Endodermal cell (in vitro differentiated cells): Measurements from ENCODE around the gene TBC1D24. TPM values are rescaled to one million over a fixed set of nuclear protein-coding genes. Genes with fewer than 3 reads are reported as not detected.
"Not testable (repeated sequence)": the region's sequence is repeated elsewhere in the genome, so short reads cannot be mapped to it uniquely, and the experiment has no call there.

Source experiments
- DNase-seq: peaks from one replicate; pipeline ENCODE4 v3.0.0-alpha.2; 2017
- H3K27ac ChIP-seq: 2 replicates; pipeline ENCODE4 v1.5.1; 2013; ENCODE audit warnings: mild to moderate bottlenecking, low read depth, low read length, moderate library complexity
- H3K27me3 ChIP-seq: 2 replicates; pipeline ENCODE4 v1.6.1; 2013; ENCODE audit warnings: mild to moderate bottlenecking, low read length, moderate library complexity; ENCODE audit not compliant: insufficient read depth, control insufficient read depth, poor library complexity, severe bottlenecking
- H3K36me3 ChIP-seq: 2 replicates; pipeline ENCODE4 v1.7.0; 2013; ENCODE audit warnings: mild to moderate bottlenecking, low read length, moderate library complexity; ENCODE audit not compliant: control insufficient read depth, insufficient read depth
- H3K4me1 ChIP-seq: one replicate; pipeline ENCODE4 v1.7.0; 2013; ENCODE audit warnings: low read length; ENCODE audit not compliant: control insufficient read depth, insufficient read depth
- H3K4me3 ChIP-seq: 2 replicates; pipeline ENCODE4 v1.5.1; 2013; ENCODE audit warnings: mild to moderate bottlenecking, low read length, moderate library complexity
- H3K9ac ChIP-seq: 2 replicates; pipeline ENCODE4 v1.6.1; 2013; ENCODE audit warnings: mild to moderate bottlenecking, low read length, moderate library complexity; ENCODE audit not compliant: poor library complexity, severe bottlenecking; ENCODE audit errors: extremely low read depth
- H3K9me3 ChIP-seq: 2 replicates; pipeline ENCODE4 v1.6.1; 2013; ENCODE audit warnings: mild to moderate bottlenecking, low read length, moderate library complexity; ENCODE audit not compliant: control insufficient read depth
- H3K27ac Mint-ChIP-seq: 2 replicates; pipeline ENCODE4 v1.8.0; 2020; ENCODE audit warnings: mixed read lengths
- H3K27me3 Mint-ChIP-seq: 2 replicates; pipeline ENCODE4 v1.8.0; 2021; ENCODE audit warnings: mild to moderate bottlenecking, mixed read lengths; ENCODE audit not compliant: insufficient read depth
- H3K36me3 Mint-ChIP-seq: 2 replicates; pipeline ENCODE4 v1.8.0; 2020; ENCODE audit warnings: low read depth, mixed read lengths
- H3K4me1 Mint-ChIP-seq: 2 replicates; pipeline ENCODE4 v1.8.0; 2020; ENCODE audit warnings: mixed read lengths
- H3K4me3 Mint-ChIP-seq: 2 replicates; pipeline ENCODE4 v1.8.0; 2020; ENCODE audit warnings: mild to moderate bottlenecking, moderate library complexity, mixed read lengths
- H3K9me3 Mint-ChIP-seq: 2 replicates; pipeline ENCODE4 v1.8.0; 2020; ENCODE audit warnings: mild to moderate bottlenecking, mixed read lengths
- whole genome bisulfite sequencing, 2 experiments: methylation state at CpG; one replicate each; pipeline versions ENCODE4 v1.1.5 to v1.1.7; 2013; ENCODE audit warnings: missing lambda C conversion rate in 2 of 2, mixed read lengths in 1 of 2; ENCODE audit not compliant: insufficient coverage in 1 of 2, insufficient read length in 1 of 2; 5-methylcytosine and 5-hydroxymethylcytosine counted together
- total RNA-seq, 2 donors: library from RNA; stranded (reverse); fragmentation: NEBNext Ultra II Directional in 1 of 2; extraction: Animal tissue kit (Norgen Biotek cat#: 25700) in 1 of 2; gene quantifications; 2 replicates in 1 of 2; 3 replicates in 1 of 2; pipeline ENCODE4 v1.2.1, GENCODE V29; 2021
- TF ChIP-seq, protein P1 (sequence below): fragments of 200-600 bp; sonication (generic); conservative IDR thresholded peaks from 2 replicates; pipeline ENCODE4 v1.5.0; 2021; ENCODE audit warnings: antibody characterized with exemption, mild to moderate bottlenecking

TBC1D24 gene
- total RNA-seq, 2 donors from 2014 or later = 15.7 to 19.4 TPM

DNA sequence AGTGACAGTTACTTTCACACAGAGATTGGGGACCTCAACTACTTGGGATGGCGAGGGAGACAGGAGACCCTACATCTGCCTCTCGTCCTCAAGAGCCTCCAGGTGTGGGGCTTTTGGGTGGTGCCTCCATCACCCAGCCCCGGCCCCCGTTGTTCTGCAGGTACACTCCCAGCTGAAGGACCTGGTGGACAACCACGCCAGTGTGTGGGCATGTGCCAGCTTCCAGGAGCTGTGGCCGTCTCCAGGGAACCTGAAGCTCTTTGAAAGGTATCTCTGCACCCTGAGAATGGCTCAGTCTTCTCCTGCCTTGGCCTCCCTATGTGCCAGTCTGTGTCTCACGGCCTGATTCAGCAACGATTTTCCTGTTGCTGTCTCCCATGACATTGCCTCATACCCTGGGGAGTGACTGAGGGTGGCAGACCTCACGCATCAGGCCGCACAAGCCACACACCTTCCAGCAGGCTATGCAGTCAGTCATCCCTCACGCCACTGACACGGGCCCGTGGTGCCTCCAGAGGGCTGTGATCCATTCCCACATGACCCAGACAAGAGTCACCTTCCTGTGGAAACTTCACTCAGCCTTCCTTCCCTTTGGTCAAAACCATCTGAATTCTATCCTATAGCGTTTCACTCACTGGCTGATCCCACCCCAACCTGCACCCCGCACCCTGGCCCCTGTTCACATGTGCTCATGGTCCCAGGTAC is 42.0 kb upstream of the TBC1D24 start:
- TF ChIP-seq, protein P1, sequence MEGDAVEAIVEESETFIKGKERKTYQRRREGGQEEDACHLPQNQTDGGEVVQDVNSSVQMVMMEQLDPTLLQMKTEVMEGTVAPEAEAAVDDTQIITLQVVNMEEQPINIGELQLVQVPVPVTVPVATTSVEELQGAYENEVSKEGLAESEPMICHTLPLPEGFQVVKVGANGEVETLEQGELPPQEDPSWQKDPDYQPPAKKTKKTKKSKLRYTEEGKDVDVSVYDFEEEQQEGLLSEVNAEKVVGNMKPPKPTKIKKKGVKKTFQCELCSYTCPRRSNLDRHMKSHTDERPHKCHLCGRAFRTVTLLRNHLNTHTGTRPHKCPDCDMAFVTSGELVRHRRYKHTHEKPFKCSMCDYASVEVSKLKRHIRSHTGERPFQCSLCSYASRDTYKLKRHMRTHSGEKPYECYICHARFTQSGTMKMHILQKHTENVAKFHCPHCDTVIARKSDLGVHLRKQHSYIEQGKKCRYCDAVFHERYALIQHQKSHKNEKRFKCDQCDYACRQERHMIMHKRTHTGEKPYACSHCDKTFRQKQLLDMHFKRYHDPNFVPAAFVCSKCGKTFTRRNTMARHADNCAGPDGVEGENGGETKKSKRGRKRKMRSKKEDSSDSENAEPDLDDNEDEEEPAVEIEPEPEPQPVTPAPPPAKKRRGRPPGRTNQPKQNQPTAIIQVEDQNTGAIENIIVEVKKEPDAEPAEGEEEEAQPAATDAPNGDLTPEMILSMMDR = no peak
- Mint-ChIP-seq H3K27me3 (peaks cover 1% of the 10 kb centered on the region), H3K4me1 (peaks cover 18% of the 10 kb centered on the region), H3K36me3 (peaks cover 48% of the 10 kb centered on the region), H3K9me3 (no peaks in the 10 kb centered on the region), H3K4me3 (no peak overlapping the region), H3K27ac (no peak overlapping the region)
- H3K36me3 ChIP-seq = peaks cover 66% of the 10 kb centered on the region
- H3K9me3 ChIP-seq = no peaks in the 10 kb centered on the region
- peaks cover 9% of the 10 kb centered on the region for H3K4me1 ChIP-seq
- 92 to 97% methylated on average over 9 to 15 of the region's 15 CpGs for WGBS, 2 experiments
- no peak overlapping the region for H3K27ac ChIP-seq
- H3K9ac ChIP-seq = no peak overlapping the region
- H3K4me3 ChIP-seq = no peak overlapping the region
- no peak for DNase-seq
- H3K27me3 ChIP-seq = no peaks in the 10 kb centered on the region

DNA sequence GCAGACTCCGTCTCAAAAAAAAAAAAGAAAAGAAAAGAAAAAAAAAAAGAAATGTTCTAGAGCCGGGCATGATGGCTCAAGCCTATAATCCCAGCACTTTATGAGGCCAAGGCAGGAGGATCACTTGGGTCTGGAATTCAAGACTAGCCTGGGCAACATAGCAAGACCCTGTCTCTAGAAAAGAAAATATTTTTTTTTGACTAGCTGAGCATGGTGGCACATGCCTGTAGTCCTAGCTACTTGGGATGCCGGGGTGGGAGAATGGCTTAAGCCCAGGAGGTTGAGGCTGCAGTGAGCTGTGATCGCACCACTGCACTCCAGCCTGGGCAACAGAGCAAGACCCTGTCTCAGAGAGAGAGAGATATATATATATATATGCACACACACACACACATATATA is 39.7 kb upstream of the TBC1D24 start:
- H3K4me3 ChIP-seq, H3K9ac ChIP-seq, H3K27ac Mint-ChIP-seq, H3K27me3 Mint-ChIP-seq, H3K4me3 Mint-ChIP-seq, H3K9me3 ChIP-seq, H3K4me1 Mint-ChIP-seq, H3K27ac ChIP-seq, H3K27me3 ChIP-seq, H3K4me1 ChIP-seq, H3K9me3 Mint-ChIP-seq, DNase-seq: not testable (repeated sequence)
- peaks cover 88% of the 10 kb centered on the region for H3K36me3 ChIP-seq
- WGBS, 2 experiments = 76% methylated on average over 3 of the region's 4 CpGs; no CpG with 5 or more reads in 1 of the 2 experiments
- H3K36me3 Mint-ChIP-seq = peaks cover 69% of the 10 kb centered on the region

DNA sequence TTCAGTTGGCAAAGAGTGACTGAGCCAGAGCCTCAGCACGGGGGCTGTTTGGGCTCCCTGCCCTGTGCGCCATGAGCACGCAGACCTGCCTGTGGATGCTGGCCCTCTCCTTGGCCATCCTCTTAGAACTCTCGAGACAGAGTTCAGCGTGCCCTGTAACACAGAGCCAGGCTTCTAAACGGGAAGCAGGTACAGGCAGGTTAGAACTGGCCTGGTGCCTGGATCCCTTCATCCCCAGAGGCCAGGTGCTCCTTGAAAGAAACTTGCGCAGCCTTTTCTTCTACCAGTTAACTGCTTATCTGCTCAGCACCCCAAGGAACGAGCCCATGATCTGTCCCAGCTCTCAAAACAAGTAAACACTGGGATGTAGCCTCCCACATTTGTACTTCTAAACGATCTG is 38.8 kb upstream of the TBC1D24 start:
- Histone ChIP-seq H3K36me3 (peaks cover 89% of the 10 kb centered on the region), H3K4me3 (no peak overlapping the region), H3K4me1 (peaks cover under 1% of the 10 kb centered on the region), H3K27me3 (no peaks in the 10 kb centered on the region), H3K9me3 (no peaks in the 10 kb centered on the region), H3K27ac (no peak overlapping the region), H3K9ac (no peak overlapping the region)
- H3K27ac Mint-ChIP-seq = no peak overlapping the region
- no peak overlapping the region for H3K4me3 Mint-ChIP-seq
- TF ChIP-seq, protein P1 = no peak
- H3K4me1 Mint-ChIP-seq = peaks cover under 1% of the 10 kb centered on the region
- no peaks in the 10 kb centered on the region for H3K27me3 Mint-ChIP-seq
- H3K36me3 Mint-ChIP-seq = peaks cover 74% of the 10 kb centered on the region
- no peak for DNase-seq
- no peaks in the 10 kb centered on the region for H3K9me3 Mint-ChIP-seq
- WGBS, 2 experiments = 96 to 98% methylated on average over 6 to 9 of the region's 9 CpGs
